ENCODE data around the gene ZNF804A.

The ZNF804A gene

DNA sequence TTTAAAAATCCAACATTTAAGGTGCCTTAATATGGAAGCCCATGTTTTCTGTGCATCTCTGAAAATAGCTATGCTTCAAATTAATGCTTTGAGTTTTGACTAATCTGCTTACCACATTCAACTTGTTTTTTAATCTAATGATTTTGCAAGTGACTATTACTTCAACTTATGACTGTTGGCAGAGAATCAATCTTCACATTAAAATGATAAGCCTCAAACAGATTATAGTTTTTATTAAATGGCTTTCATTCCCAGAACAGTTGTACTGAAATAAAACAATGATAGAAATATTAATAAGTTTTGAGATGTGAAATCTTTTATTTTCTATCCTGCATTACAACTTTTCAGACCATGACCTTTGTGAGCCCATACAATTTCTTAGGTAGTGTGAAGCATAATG is 347.5 kb downstream of the ZNF804A start:
- no peak for DNase-seq (ENCODE audit: low read depth)

DNA sequence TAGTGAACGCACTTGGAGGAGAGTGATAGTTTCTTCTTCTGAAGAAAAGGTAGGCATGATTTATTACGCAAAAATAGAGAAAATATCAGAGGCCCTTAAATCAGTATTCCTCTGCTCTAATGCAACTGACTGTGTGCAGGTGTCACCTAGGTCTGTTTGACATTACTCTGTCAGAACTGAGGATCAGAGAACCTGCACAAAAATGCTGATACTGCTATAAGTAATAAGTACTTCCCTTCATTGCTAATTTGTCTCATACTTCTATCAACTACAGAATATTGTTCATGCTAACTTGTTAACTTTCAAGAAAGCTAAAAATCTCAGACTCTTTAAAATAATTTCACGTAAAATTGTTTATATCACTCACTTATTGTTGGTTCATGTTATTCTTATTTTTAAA is 358.5 kb downstream of the ZNF804A start:
- DNase-seq (ENCODE audit: low read depth): no peak

DNA sequence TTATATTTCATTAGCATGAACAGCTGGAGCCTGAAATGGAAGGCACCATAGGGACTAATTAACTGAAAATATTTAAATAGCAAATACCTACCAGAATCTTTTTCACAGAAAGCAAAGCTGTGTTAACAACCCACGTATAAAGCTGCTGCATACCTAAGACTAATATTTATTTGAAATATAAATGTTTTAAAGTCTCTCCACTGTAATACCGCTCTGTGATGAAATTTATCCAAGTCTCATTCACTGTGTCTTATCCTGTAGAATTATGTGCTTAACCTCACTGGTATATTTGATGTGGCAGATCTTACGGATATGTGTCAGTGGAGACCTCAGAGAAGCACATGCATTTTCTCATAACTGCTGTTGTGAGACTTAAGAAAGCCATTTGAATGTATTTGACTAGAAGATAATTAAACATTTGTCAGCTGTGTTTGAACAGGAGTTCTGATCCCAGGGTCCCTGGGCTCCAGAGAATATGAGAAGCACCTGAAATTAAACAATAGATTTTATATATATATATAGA is 373.3 kb downstream of the ZNF804A start:
- DNase-seq (ENCODE audit: low read depth): no peak
